Measurements from ENCODE around the gene POLD4.

DNA sequence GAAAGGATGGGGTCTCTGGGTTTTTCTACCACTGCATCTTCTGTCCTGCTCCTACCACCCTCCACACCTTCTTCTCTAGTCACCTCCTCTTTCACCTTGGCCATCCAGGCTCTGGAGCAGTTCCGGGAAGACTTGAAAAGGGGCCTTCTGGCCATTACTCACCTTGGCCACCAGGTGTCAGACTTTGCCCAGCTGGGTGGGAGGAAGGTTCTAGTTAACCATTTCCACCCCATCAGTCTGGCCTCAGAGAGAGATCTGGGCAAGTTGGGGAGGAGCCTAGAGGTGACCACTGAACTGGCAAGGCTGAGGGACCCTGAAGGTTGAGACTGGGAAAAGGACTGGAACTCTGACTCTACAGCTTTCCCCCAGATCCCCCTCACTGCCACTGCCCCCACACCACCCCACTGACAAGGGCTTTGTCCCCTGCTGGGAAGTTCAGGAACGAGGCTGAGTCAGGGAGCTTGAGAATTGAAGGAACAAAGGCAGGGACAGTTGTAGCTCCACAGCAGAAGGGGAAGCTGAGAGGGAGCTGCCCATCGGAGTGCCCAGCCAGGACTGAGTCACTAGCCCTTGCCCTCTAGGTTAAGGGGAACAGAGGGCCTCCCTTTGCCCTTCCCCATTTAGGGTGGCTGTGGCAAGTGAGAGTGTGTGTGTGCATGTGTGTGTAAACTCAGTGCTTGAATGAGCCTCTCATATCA is 3.7 kb upstream of the POLD4 start:
- TF ChIP-seq, protein P1, sequence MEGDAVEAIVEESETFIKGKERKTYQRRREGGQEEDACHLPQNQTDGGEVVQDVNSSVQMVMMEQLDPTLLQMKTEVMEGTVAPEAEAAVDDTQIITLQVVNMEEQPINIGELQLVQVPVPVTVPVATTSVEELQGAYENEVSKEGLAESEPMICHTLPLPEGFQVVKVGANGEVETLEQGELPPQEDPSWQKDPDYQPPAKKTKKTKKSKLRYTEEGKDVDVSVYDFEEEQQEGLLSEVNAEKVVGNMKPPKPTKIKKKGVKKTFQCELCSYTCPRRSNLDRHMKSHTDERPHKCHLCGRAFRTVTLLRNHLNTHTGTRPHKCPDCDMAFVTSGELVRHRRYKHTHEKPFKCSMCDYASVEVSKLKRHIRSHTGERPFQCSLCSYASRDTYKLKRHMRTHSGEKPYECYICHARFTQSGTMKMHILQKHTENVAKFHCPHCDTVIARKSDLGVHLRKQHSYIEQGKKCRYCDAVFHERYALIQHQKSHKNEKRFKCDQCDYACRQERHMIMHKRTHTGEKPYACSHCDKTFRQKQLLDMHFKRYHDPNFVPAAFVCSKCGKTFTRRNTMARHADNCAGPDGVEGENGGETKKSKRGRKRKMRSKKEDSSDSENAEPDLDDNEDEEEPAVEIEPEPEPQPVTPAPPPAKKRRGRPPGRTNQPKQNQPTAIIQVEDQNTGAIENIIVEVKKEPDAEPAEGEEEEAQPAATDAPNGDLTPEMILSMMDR (conservative IDR thresholded peaks at IDR 0.05; ENCODE audit: low read length): peak; percentile 98
- TF ChIP-seq EZH2phosphoT487 (IDR thresholded peaks at IDR 0.05; ENCODE audit: borderline replicate concordance, low read depth, low read length): no peak
